DOHH2 (cell line): Measurements from ENCODE around the gene MYO1B.

Experiments used
- EZH2phosphoT487 ChIP-seq: fragments of 200-600 bp; sonication (generic); IDR thresholded peaks from 2 replicates; pipeline ENCODE4 v1.6.1; 2017; ENCODE audit warnings: borderline replicate concordance, mild to moderate bottlenecking, antibody characterized with exemption, low read length, moderate library complexity, mixed read lengths
- TF ChIP-seq, protein P1 (sequence below): fragments of 200-600 bp; sonication (generic); IDR thresholded peaks from one replicate; pipeline ENCODE4 v1.5.1; 2014; ENCODE audit warnings: antibody characterized with exemption, mild to moderate bottlenecking, low read depth, low read length; ENCODE audit not compliant: poor library complexity, severe bottlenecking

DNA sequence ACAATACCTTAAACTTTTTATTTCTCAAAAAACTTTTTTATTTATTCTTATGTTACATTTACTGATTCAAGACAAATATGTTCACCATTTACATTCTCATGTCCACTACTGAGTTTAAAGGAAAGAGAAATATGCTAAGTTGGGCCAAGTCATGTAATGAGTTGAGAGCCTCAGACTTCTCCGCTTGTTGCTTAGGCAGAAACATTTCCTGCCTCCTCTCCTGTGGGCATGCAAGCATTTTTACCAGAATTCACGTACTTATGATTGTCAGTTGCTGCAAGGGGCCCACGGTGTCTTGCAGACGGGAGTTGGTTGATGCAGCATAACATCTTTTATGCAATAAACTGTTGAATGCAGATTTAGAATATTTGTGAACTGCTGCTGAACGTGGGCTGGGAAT lies 51.8 kb downstream of the MYO1B start:
- TF ChIP-seq, protein P1, sequence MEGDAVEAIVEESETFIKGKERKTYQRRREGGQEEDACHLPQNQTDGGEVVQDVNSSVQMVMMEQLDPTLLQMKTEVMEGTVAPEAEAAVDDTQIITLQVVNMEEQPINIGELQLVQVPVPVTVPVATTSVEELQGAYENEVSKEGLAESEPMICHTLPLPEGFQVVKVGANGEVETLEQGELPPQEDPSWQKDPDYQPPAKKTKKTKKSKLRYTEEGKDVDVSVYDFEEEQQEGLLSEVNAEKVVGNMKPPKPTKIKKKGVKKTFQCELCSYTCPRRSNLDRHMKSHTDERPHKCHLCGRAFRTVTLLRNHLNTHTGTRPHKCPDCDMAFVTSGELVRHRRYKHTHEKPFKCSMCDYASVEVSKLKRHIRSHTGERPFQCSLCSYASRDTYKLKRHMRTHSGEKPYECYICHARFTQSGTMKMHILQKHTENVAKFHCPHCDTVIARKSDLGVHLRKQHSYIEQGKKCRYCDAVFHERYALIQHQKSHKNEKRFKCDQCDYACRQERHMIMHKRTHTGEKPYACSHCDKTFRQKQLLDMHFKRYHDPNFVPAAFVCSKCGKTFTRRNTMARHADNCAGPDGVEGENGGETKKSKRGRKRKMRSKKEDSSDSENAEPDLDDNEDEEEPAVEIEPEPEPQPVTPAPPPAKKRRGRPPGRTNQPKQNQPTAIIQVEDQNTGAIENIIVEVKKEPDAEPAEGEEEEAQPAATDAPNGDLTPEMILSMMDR, result no peak
- TF ChIP-seq EZH2phosphoT487, result no peak
